Lung (tissue), 12 donors: ENCODE measurements around the gene PGD. TPM values are rescaled to one million over a fixed set of nuclear protein-coding genes. Genes with fewer than 3 reads are reported as not detected.
A peak's percentile ranks its signal among the peaks of the same experiment; 100 is the strongest.

Experiments
- ATAC-seq: fragments of 200-7000 bp; cut with Tn5 transposase; one replicate; pipeline ENCODE4 v1.9.1; 2020; ENCODE audit warnings: moderate number of reproducible peaks; ENCODE audit not compliant: insufficient read depth, low FRiP score
- DNase-seq, 3 donors: peaks; one replicate each; pipeline ENCODE4 v3.0.0-alpha.2; 2013 to 2017
- H3K27ac ChIP-seq, 2 donors: one replicate each; pipeline ENCODE4 v1.5.1; 2013; ENCODE audit warnings: mild to moderate bottlenecking in 2 of 2, moderate library complexity in 2 of 2, control low read depth in 1 of 2, inconsistent platforms in 1 of 2, low read depth in 1 of 2, low read length in 1 of 2
- H3K27me3 ChIP-seq, 3 donors: one replicate each; pipeline ENCODE4 v1.5.1; 2013; ENCODE audit warnings: low read length in 2 of 3; ENCODE audit not compliant: control insufficient read depth in 3 of 3, insufficient read depth in 3 of 3
- H3K36me3 ChIP-seq, 4 donors: one replicate each; pipeline ENCODE4 v1.5.1; 2013; ENCODE audit warnings: low read length in 4 of 4, mild to moderate bottlenecking in 1 of 4, moderate library complexity in 1 of 4; ENCODE audit not compliant: control insufficient read depth in 4 of 4, insufficient read depth in 4 of 4
- H3K4me1 ChIP-seq, 5 donors: one replicate each; pipeline ENCODE4 v1.5.1; 2013; ENCODE audit warnings: low read length in 5 of 5, mild to moderate bottlenecking in 2 of 5, moderate library complexity in 1 of 5; ENCODE audit not compliant: control insufficient read depth in 5 of 5, insufficient read depth in 5 of 5
- H3K4me3 ChIP-seq: one replicate; pipeline ENCODE4 v1.5.1; 2013; ENCODE audit warnings: mild to moderate bottlenecking, control low read depth, moderate library complexity
- H3K9ac ChIP-seq, 2 donors: one replicate each; pipeline ENCODE4 v1.5.1; 2013; ENCODE audit warnings: low read length in 2 of 2, control low read depth in 1 of 2; ENCODE audit not compliant: insufficient read depth in 1 of 2
- H3K9me3 ChIP-seq, 4 donors: one replicate each; pipeline ENCODE4 v1.5.1; 2013; ENCODE audit warnings: low read length in 3 of 4, mild to moderate bottlenecking in 1 of 4, moderate library complexity in 1 of 4; ENCODE audit not compliant: control insufficient read depth in 4 of 4, insufficient read depth in 3 of 4
- CTCF ChIP-seq: IDR thresholded peaks from 2 replicates; pipeline ENCODE4 v1.5.1; 2012; ENCODE audit warnings: mild to moderate bottlenecking; ENCODE audit errors: control extremely low read depth, extremely low read depth
- WGBS, 2 donors: extraction: QIAGEN DNeasy Blood & Tissue Kit; methylation state at CpG; one replicate each; pipeline ENCODE4 v1.1.7; 2013; 5-methylcytosine and 5-hydroxymethylcytosine counted together
- polyA plus RNA-seq, 2 donors: library from polyadenylated mRNA; stranded (reverse); fragments of 200-250 nt; gene quantifications; one replicate each; pipeline ENCODE4 v1.2.1, GENCODE V29; 2013
- total RNA-seq, 2 donors: library from RNA; depleted of rRNA in 1 of 2; stranded (reverse); fragments of >200 nt in 1 of 2; gene quantifications; one replicate each; pipeline ENCODE4 v1.2.1, GENCODE V29; 2014 to 2021
- donor health status: control.
- donor health status: control.
- donor health status: Bipolar disorder and iron deficiency.
- donor health status: healthy.
- donor health status: DM: yes; HTN: yes; CAD: no.

The PGD gene
- total and polyA plus RNA-seq, 4 donors = 47.8 to 421 (median 164) TPM

DNA sequence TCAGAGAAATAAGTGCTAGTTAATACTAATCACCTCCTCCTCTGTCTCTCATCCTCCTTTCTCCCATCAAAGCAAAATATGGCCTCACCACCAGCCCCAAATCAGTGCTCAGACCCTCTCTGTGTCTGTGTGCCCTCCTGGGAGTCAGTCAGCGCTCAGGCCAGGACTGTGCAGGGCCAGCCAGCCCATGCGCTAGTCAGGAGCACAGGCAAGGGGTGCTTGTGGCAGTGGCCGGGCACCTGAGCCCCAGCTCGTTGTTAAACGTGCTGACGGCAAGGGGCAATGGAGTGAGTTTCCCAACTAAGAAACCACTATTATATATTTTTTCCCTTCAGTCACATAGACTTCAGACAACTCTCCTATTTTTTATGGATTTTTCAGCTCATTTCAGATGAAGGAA lies 19.2 kb upstream of the PGD start:
- no peaks in the 10 kb centered on the region for H3K9me3 ChIP-seq
- ATAC-seq (no peak), DNase-seq (no peak)
- TF ChIP-seq CTCF = no peak
- peaks cover 14 to 20% (median 16%) of the 10 kb centered on the region in 4 donors for H3K36me3 ChIP-seq
- no peak overlapping the region for H3K4me3 ChIP-seq
- no peak overlapping the region for H3K9ac ChIP-seq
- H3K27ac ChIP-seq = no peak overlapping the region
- H3K4me1 ChIP-seq = no peaks in the 10 kb centered on the region
- 92 to 97% methylated on average over 6 of the region's 6 CpGs for WGBS, 2 donors
- H3K27me3 ChIP-seq = no peaks in the 10 kb centered on the region

GRCh38 chr1:10380594-10381275 lies 18.1 kb upstream of the PGD start:
- no peaks in the 10 kb centered on the region for H3K4me1 ChIP-seq
- DNase-seq = peak in 2 of 3 donors; percentile 36 to 63
- H3K27ac ChIP-seq = no peak overlapping the region
- ATAC-seq = no peak
- TF ChIP-seq CTCF = no peak
- no peaks in the 10 kb centered on the region for H3K9me3 ChIP-seq
- H3K9ac ChIP-seq = no peak overlapping the region
- H3K36me3 ChIP-seq = peaks cover 7 to 16% (median 10%) of the 10 kb centered on the region in 4 donors
- H3K27me3 ChIP-seq = no peaks in the 10 kb centered on the region
- 79 to 86% methylated on average over 5 of the region's 5 CpGs for WGBS, 2 donors
- no peak overlapping the region for H3K4me3 ChIP-seq

DNA sequence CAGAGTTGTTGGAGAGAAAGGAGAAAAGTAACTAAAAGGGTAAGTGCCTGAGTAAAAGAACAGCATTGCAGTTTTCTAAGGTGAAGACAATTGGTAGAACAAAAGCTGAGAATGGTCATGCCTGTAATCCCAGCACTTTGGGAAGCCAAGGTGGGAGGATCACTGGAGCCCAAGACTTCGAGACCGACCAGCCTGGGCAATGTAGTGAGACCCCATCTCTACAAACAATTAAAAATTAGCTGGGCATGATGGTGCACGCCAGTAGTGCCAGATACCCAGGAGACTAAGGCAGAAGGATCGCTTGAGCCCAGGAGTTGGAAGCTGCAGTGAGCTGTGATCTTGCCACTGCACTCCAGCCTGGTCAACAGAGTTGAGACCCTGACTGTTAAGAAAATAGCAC lies 15.2 kb upstream of the PGD start:
- no peak for ATAC-seq

More for the DNA sequence above, 15.2 kb upstream of the PGD start:
- H3K9ac ChIP-seq = no peak overlapping the region
- H3K4me3 ChIP-seq = no peak overlapping the region
- no peaks in the 10 kb centered on the region for H3K9me3 ChIP-seq
- TF ChIP-seq CTCF = no peak
- no peak for DNase-seq
- WGBS, 2 donors = 84 to 97% methylated on average over 4 of the region's 4 CpGs
- no peak overlapping the region for H3K27ac ChIP-seq
- no peaks in the 10 kb centered on the region for H3K27me3 ChIP-seq
- H3K36me3 ChIP-seq = peaks cover 0 to 7% (median 2%) of the 10 kb centered on the region in 4 donors
- H3K4me1 ChIP-seq = peaks cover 0 to 12% (median 2%) of the 10 kb centered on the region in 5 donors
